H1 (cell line): Measurements from ENCODE around the gene CLEC16A.

Experiments
- CTCF ChIP-seq, 3 experiments: IDR thresholded peaks; 1 replicate in 2 of 3; 2 replicates in 1 of 3; pipeline versions ENCODE4 v1.5.1 to v1.6.1; 2011; ENCODE audit warnings: low read length in 3 of 3, mild to moderate bottlenecking in 3 of 3, inconsistent platforms in 2 of 3, low read depth in 1 of 3, moderate library complexity in 1 of 3; ENCODE audit not compliant: insufficient read depth in 1 of 3; ENCODE audit errors: control extremely low read depth in 1 of 3
- SIRT6 ChIP-seq: IDR thresholded peaks from one replicate; pipeline ENCODE4 v1.7.1; 2012; ENCODE audit warnings: low read length, inconsistent platforms
- USF2 ChIP-seq: IDR thresholded peaks from 2 replicates; pipeline ENCODE4 v1.6.1; 2011; ENCODE audit warnings: low read length, improper control_type of control experiment

- TF ChIP-seq SIRT6 (no peak), CTCF (IDR thresholded peaks at IDR 0.05; ENCODE audit: control extremely low read depth in 1 of 3, insufficient read depth in 1 of 3, low read depth in 1 of 3, low read length in 3 of 3) (no peak), USF2 (no peak)
Observed at GRCh38 chr16:11231367-11231970, 287.1 kb downstream of the CLEC16A start.
